SU-DHL-6 (cell line): ENCODE data around the gene HIPK2.

Experiments
- H2AFZ ChIP-seq: fragments of 200-600 bp; sonication (generic); 2 replicates; pipeline ENCODE4 v1.6.1; 2014; ENCODE audit warnings: low read depth, mild to moderate bottlenecking, moderate library complexity, mixed read lengths, antibody characterized with exemption, low read length; ENCODE audit not compliant: severe bottlenecking
- H3F3A ChIP-seq: fragments of 200-600 bp; shearing (Covaris generic); 2 replicates; pipeline ENCODE4 v1.6.0; 2016; ENCODE audit warnings: antibody characterized with exemption, mild to moderate bottlenecking; ENCODE audit not compliant: insufficient read depth
- H3K27ac ChIP-seq: fragments of 200-600 bp; sonication (generic); 2 replicates; pipeline ENCODE4 v1.5.1; 2016; ENCODE audit warnings: low read depth, mild to moderate bottlenecking, low read length, moderate library complexity, mixed read lengths
- H3K27me3 ChIP-seq: fragments of 200-600 bp; sonication (generic), shearing (Covaris generic); 2 replicates; pipeline ENCODE4 v1.6.0; 2014; ENCODE audit warnings: mild to moderate bottlenecking, low read length
- H3K36me3 ChIP-seq: fragments of 200-600 bp; sonication (generic); 2 replicates; pipeline ENCODE4 v1.6.1; 2014; ENCODE audit warnings: mild to moderate bottlenecking, low read length, mixed read lengths
- H3K4me2 ChIP-seq: fragments of 300-600, 200-600 bp; shearing (Covaris generic), sonication (generic); 2 replicates; pipeline ENCODE4 v1.6.0; 2014; ENCODE audit warnings: low read length, low read depth, mild to moderate bottlenecking; ENCODE audit not compliant: poor library complexity, severe bottlenecking
- H3K4me3 ChIP-seq: fragments of 200-600 bp; sonication (generic); 2 replicates; pipeline ENCODE4 v1.5.1; 2014; ENCODE audit warnings: antibody characterized with exemption, low read length, mild to moderate bottlenecking, mixed read lengths; ENCODE audit not compliant: insufficient read depth, poor library complexity, severe bottlenecking
- H3K79me2 ChIP-seq: fragments of 200-600 bp; sonication (generic); 2 replicates; pipeline ENCODE4 v1.6.1; 2014; ENCODE audit warnings: mild to moderate bottlenecking, low read length, moderate library complexity; ENCODE audit not compliant: insufficient read depth
- H3K9ac ChIP-seq: fragments of 200-600 bp; sonication (generic); 2 replicates; pipeline ENCODE4 v1.7.0; 2014; ENCODE audit warnings: mild to moderate bottlenecking, low read length
- H3K9me2 ChIP-seq: fragments of 200-600 bp; sonication (generic); replicated peaks from 2 replicates; pipeline ENCODE4 v1.6.1; 2014; ENCODE audit warnings: low read length; ENCODE audit not compliant: insufficient read depth
- H3K9me3 ChIP-seq: fragments of 200-600 bp; sonication (generic); 2 replicates; pipeline ENCODE4 v1.6.1; 2014; ENCODE audit warnings: low read length, mixed read lengths; ENCODE audit not compliant: insufficient read depth
- H4K20me1 ChIP-seq: fragments of 200-600 bp; sonication (generic); 2 replicates; pipeline ENCODE4 v1.6.1; 2014; ENCODE audit warnings: low read depth, mild to moderate bottlenecking, antibody characterized with exemption, low read length, moderate library complexity, mixed read lengths
- EZH2phosphoT487 ChIP-seq: fragments of 200-600 bp; sonication (generic), shearing (Covaris generic); conservative IDR thresholded peaks from 2 replicates; pipeline ENCODE4 v1.6.1; 2018; ENCODE audit warnings: mild to moderate bottlenecking, antibody characterized with exemption, low read length, moderate library complexity, mixed read lengths
- TF ChIP-seq, protein P1 (sequence below): fragments of 200-600 bp; sonication (generic); IDR thresholded peaks from one replicate; pipeline ENCODE4 v1.5.1; 2017; ENCODE audit warnings: antibody characterized with exemption, mild to moderate bottlenecking, low read length, moderate library complexity; ENCODE audit not compliant: insufficient read depth, poor library complexity, severe bottlenecking

HIPK2 gene

GRCh38 chr7:139783647-139784385 is 6.0 kb upstream of the HIPK2 start:
- no peaks in the 10 kb centered on the region for H4K20me1 ChIP-seq
- TF ChIP-seq, protein P1, sequence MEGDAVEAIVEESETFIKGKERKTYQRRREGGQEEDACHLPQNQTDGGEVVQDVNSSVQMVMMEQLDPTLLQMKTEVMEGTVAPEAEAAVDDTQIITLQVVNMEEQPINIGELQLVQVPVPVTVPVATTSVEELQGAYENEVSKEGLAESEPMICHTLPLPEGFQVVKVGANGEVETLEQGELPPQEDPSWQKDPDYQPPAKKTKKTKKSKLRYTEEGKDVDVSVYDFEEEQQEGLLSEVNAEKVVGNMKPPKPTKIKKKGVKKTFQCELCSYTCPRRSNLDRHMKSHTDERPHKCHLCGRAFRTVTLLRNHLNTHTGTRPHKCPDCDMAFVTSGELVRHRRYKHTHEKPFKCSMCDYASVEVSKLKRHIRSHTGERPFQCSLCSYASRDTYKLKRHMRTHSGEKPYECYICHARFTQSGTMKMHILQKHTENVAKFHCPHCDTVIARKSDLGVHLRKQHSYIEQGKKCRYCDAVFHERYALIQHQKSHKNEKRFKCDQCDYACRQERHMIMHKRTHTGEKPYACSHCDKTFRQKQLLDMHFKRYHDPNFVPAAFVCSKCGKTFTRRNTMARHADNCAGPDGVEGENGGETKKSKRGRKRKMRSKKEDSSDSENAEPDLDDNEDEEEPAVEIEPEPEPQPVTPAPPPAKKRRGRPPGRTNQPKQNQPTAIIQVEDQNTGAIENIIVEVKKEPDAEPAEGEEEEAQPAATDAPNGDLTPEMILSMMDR, result no peak
- TF ChIP-seq EZH2phosphoT487, result no peak
- H3F3A ChIP-seq, result no peaks in the 10 kb centered on the region
- no peaks in the 10 kb centered on the region for H3K9me3 ChIP-seq
- no peaks in the 10 kb centered on the region for H3K9me2 ChIP-seq
- no peak overlapping the region for H3K4me3 ChIP-seq
- no peaks in the 10 kb centered on the region for H3K36me3 ChIP-seq
- no peaks in the 10 kb centered on the region for H3K27me3 ChIP-seq
- no peaks in the 10 kb centered on the region for H3K79me2 ChIP-seq
- no peak overlapping the region for H2AFZ ChIP-seq
- no peak overlapping the region for H3K4me2 ChIP-seq
- H3K27ac ChIP-seq, result no peak overlapping the region
- H3K9ac ChIP-seq, result no peak overlapping the region

DNA sequence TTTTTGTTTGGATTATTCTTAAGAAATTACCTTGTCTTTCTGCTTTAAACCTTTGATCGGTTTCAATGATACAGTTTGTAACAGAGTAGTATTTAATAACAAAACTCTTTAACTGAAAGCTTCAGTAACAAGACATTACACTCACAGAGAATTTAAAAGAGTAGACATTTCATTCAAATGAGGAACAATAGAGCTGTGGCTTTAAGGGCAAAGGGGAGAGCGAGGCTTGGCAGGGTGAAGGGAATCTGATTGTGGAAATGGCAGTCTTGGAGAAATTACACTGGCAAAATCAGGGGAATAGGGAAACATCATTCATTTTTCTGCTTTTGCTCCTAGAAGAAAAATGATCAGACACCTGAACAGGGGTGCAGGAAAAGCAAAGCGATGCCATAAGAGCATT is 5.1 kb upstream of the HIPK2 start:
- Histone ChIP-seq H3K4me2 (no peak overlapping the region), H3K9ac (no peak overlapping the region), H3K9me2 (no peaks in the 10 kb centered on the region), H3K9me3 (no peaks in the 10 kb centered on the region), H3K27ac (no peak overlapping the region), H3K27me3 (no peaks in the 10 kb centered on the region), H3K79me2 (no peaks in the 10 kb centered on the region), H2AFZ (no peak overlapping the region), H3K36me3 (no peaks in the 10 kb centered on the region), H3F3A (no peaks in the 10 kb centered on the region), H3K4me3 (no peak overlapping the region), H4K20me1 (no peaks in the 10 kb centered on the region)
- TF ChIP-seq, protein P1, result no peak
- TF ChIP-seq EZH2phosphoT487, result no peak

GRCh38 chr7:139777133-139777891 is 486 bp downstream of the HIPK2 start:
- Histone ChIP-seq H4K20me1 (no peaks in the 10 kb centered on the region), H3K79me2 (no peaks in the 10 kb centered on the region), H3K4me3 (peak overlapping the region; percentile 54), H3K27me3 (no peaks in the 10 kb centered on the region), H3K9me2 (no peaks in the 10 kb centered on the region), H2AFZ (peak overlapping the region; percentile 49), H3F3A (no peaks in the 10 kb centered on the region), H3K9me3 (no peaks in the 10 kb centered on the region), H3K36me3 (no peaks in the 10 kb centered on the region), H3K9ac (peak overlapping the region; percentile 34; the same call in 1 of the 2 replicates), H3K27ac (no peak overlapping the region), H3K4me2 (peak overlapping the region; percentile 78)
- TF ChIP-seq, protein P1, result no peak
- no peak for TF ChIP-seq EZH2phosphoT487
